H9 (cell line): Measurements from ENCODE around the gene RBBP7. TPM values are rescaled to one million over a fixed set of nuclear protein-coding genes. Genes with fewer than 3 reads are reported as not detected.
A peak's percentile ranks its signal among the peaks of the same experiment; 100 is the strongest.

Experiments used
- DNase-seq: peaks from one replicate; pipeline ENCODE4 v3.0.0-alpha.2; 2017
- H2AFZ ChIP-seq: one replicate; pipeline ENCODE4 v1.6.1; 2013; ENCODE audit warnings: mild to moderate bottlenecking, low read length, control low read depth, moderate library complexity
- H2AK5ac ChIP-seq: 2 replicates; pipeline ENCODE4 v1.6.1; 2013; ENCODE audit warnings: low read length, control low read depth, mixed read lengths; ENCODE audit not compliant: insufficient read length
- H2BK120ac ChIP-seq: one replicate; pipeline ENCODE4 v1.6.1; 2013; ENCODE audit warnings: low read depth, mild to moderate bottlenecking, low read length, control low read depth, inconsistent platforms; ENCODE audit not compliant: poor library complexity, severe bottlenecking
- H2BK12ac ChIP-seq: 2 replicates; pipeline ENCODE4 v1.6.1; 2013; ENCODE audit warnings: low read length, control low read depth, mixed read lengths, low read depth; ENCODE audit not compliant: insufficient read length
- H2BK15ac ChIP-seq: 2 replicates; pipeline ENCODE4 v1.6.1; 2013; ENCODE audit warnings: low read depth, low read length, control low read depth
- H2BK20ac ChIP-seq: one replicate; pipeline ENCODE4 v1.6.1; 2013; ENCODE audit warnings: low read depth, mild to moderate bottlenecking, low read length, control low read depth, inconsistent platforms; ENCODE audit not compliant: poor library complexity, severe bottlenecking
- H2BK5ac ChIP-seq: 2 replicates; pipeline ENCODE4 v1.6.1; 2013; ENCODE audit warnings: low read length, control low read depth, mixed read lengths; ENCODE audit not compliant: insufficient read length
- H3K14ac ChIP-seq: 2 replicates; pipeline ENCODE4 v1.6.1; 2013; ENCODE audit warnings: low read length, control low read depth; ENCODE audit not compliant: insufficient read depth
- H3K18ac ChIP-seq: 2 replicates; pipeline ENCODE4 v1.6.1; 2013; ENCODE audit warnings: low read depth, mild to moderate bottlenecking, mixed read lengths, low read length, control low read depth; ENCODE audit not compliant: insufficient read length
- H3K23ac ChIP-seq: 2 replicates; pipeline ENCODE4 v1.6.1; 2013; ENCODE audit warnings: low read length, control low read depth, mixed read lengths, low read depth; ENCODE audit not compliant: insufficient read length
- H3K23me2 ChIP-seq: 2 replicates; pipeline ENCODE4 v1.6.1; 2013; ENCODE audit warnings: low read depth, mild to moderate bottlenecking, mixed read lengths, low read length, control low read depth; ENCODE audit not compliant: insufficient read length, poor library complexity, severe bottlenecking
- H3K27ac ChIP-seq: 2 replicates; pipeline ENCODE4 v1.5.1; 2013; ENCODE audit warnings: low read length, control low read depth, mixed read lengths, low read depth; ENCODE audit not compliant: insufficient read length
- H3K27me3 ChIP-seq: 2 replicates; pipeline ENCODE4 v1.6.1; 2013; ENCODE audit warnings: low read length, control low read depth, inconsistent platforms; ENCODE audit not compliant: insufficient read depth
- H3K4ac ChIP-seq: 2 replicates; pipeline ENCODE4 v1.6.1; 2013; ENCODE audit warnings: low read depth, mild to moderate bottlenecking, control low read depth, inconsistent platforms, low read length, moderate library complexity
- H3K4me1 ChIP-seq: 2 replicates; pipeline ENCODE4 v1.6.1; 2013; ENCODE audit warnings: low read length, control low read depth, inconsistent platforms; ENCODE audit not compliant: insufficient read depth
- H3K4me2 ChIP-seq: 2 replicates; pipeline ENCODE4 v1.6.1; 2013; ENCODE audit warnings: low read length, control low read depth, mixed read lengths; ENCODE audit not compliant: insufficient read length, insufficient read depth
- H3K56ac ChIP-seq: 2 replicates; pipeline ENCODE4 v1.6.1; 2013; ENCODE audit warnings: low read depth, mild to moderate bottlenecking, mixed read lengths, low read length, control low read depth; ENCODE audit not compliant: insufficient read length
- H3K79me1 ChIP-seq: 2 replicates; pipeline ENCODE4 v1.6.1; 2013; ENCODE audit warnings: low read depth, mild to moderate bottlenecking, moderate library complexity, low read length, control low read depth, inconsistent platforms; ENCODE audit not compliant: insufficient read depth, poor library complexity, severe bottlenecking
- H3K79me2 ChIP-seq: 2 replicates; pipeline ENCODE4 v1.6.1; 2013; ENCODE audit warnings: low read length, control low read depth, inconsistent platforms; ENCODE audit not compliant: insufficient read depth
- H3K9ac ChIP-seq: 2 replicates; pipeline ENCODE4 v1.6.1; 2013; ENCODE audit warnings: low read length, control low read depth, mixed read lengths; ENCODE audit not compliant: insufficient read length; ENCODE audit errors: extremely low read depth
- H3K9me3 ChIP-seq: one replicate; pipeline ENCODE4 v1.6.1; 2013; ENCODE audit warnings: low read depth, low read length, inconsistent platforms; ENCODE audit not compliant: control insufficient read depth
- H3T11ph ChIP-seq: one replicate; pipeline ENCODE4 v1.6.1; 2013; ENCODE audit warnings: mild to moderate bottlenecking, low read length, control low read depth, inconsistent platforms
- H4K20me1 ChIP-seq: one replicate; pipeline ENCODE4 v1.6.1; 2013; ENCODE audit not compliant: control insufficient read depth, insufficient read length, insufficient read depth
- H4K5ac ChIP-seq: 2 replicates; pipeline ENCODE4 v1.6.1; 2013; ENCODE audit warnings: low read depth, mild to moderate bottlenecking, mixed read lengths, low read length, control low read depth; ENCODE audit not compliant: insufficient read length
- H4K8ac ChIP-seq: replicated peaks from 2 replicates; pipeline ENCODE4 v1.6.1; 2013; ENCODE audit warnings: low read length, control low read depth, mixed read lengths, low read depth; ENCODE audit not compliant: insufficient read length
- H4K91ac ChIP-seq: 2 replicates; pipeline ENCODE4 v1.6.1; 2013; ENCODE audit warnings: low read depth, mild to moderate bottlenecking, moderate library complexity, mixed read lengths, low read length, control low read depth; ENCODE audit not compliant: insufficient read length
- H3K27ac Mint-ChIP-seq, 3 experiments: 2 replicates in 2 of 3; 3 replicates in 1 of 3; pipeline ENCODE4 v1.8.0; 2020 to 2021; ENCODE audit warnings: mixed read lengths in 3 of 3, mild to moderate bottlenecking in 1 of 3, moderate library complexity in 1 of 3
- H3K27me3 Mint-ChIP-seq: 2 replicates; pipeline ENCODE4 v1.8.0; 2021; ENCODE audit warnings: low read depth, mild to moderate bottlenecking, moderate library complexity, mixed read lengths
- H3K36me3 Mint-ChIP-seq, 3 experiments: 2 replicates in 2 of 3; 3 replicates in 1 of 3; pipeline ENCODE4 v1.8.0; 2020 to 2021; ENCODE audit warnings: low read depth in 3 of 3, mixed read lengths in 3 of 3; ENCODE audit not compliant: insufficient read depth in 1 of 3
- H3K4me1 Mint-ChIP-seq, 2 experiments: 2 replicates each; pipeline ENCODE4 v1.8.0; 2020; ENCODE audit warnings: mixed read lengths in 2 of 2
- H3K4me3 Mint-ChIP-seq, 2 experiments: 2 replicates in 1 of 2; 3 replicates in 1 of 2; pipeline ENCODE4 v1.8.0; 2020 to 2021; ENCODE audit warnings: mild to moderate bottlenecking in 2 of 2, mixed read lengths in 2 of 2, moderate library complexity in 1 of 2
- H3K9me3 Mint-ChIP-seq, 2 experiments: 2 replicates in 1 of 2; 3 replicates in 1 of 2; pipeline ENCODE4 v1.8.0; 2020; ENCODE audit warnings: mild to moderate bottlenecking in 2 of 2, mixed read lengths in 2 of 2, moderate library complexity in 1 of 2
- WGBS: extraction: QIAGEN DNeasy Blood & Tissue Kit; methylation state at CpG from one replicate; pipeline ENCODE4 v1.1.7; 2013; ENCODE audit warnings: missing lambda C conversion rate, low lambda C conversion rate, mixed read lengths; ENCODE audit not compliant: insufficient read length; ENCODE audit errors: extremely low coverage; 5-methylcytosine and 5-hydroxymethylcytosine counted together
- long read RNA-seq: library from polyadenylated mRNA; unstranded; transcript quantifications from one replicate; pipeline ENCODE4 v2.0.0, GENCODE V29; 2020
- total RNA-seq: library from RNA; stranded (reverse); gene quantifications from 2 replicates; pipeline ENCODE4 v1.2.1, GENCODE V29; 2021
- TF ChIP-seq, protein P1 (sequence below): fragments of 200-600 bp; sonication (generic); conservative IDR thresholded peaks from 3 replicates; pipeline ENCODE4 v1.8.0; 2021; ENCODE audit warnings: antibody characterized with exemption, mild to moderate bottlenecking

Gene RBBP7
- 239 and 249 TPM in 2 replicates for total RNA-seq
- long read RNA-seq, transcript RBBP7-202 (12 exons, 2,036 nt): minor isoform, 33 of 1,851 reads
- long read RNA-seq, transcript RBBP7-203 (12 exons, 2,333 nt): major isoform, 1,629 of 1,851 reads
- long read RNA-seq, transcript RBBP7-204 (12 exons, 1,904 nt): minor isoform, 53 of 1,851 reads
- long read RNA-seq, partial matches to known transcripts: 36 of 1,851 reads
- long read RNA-seq, other reads (novel, unspliced or antisense): 100 of 1,851 reads

DNA sequence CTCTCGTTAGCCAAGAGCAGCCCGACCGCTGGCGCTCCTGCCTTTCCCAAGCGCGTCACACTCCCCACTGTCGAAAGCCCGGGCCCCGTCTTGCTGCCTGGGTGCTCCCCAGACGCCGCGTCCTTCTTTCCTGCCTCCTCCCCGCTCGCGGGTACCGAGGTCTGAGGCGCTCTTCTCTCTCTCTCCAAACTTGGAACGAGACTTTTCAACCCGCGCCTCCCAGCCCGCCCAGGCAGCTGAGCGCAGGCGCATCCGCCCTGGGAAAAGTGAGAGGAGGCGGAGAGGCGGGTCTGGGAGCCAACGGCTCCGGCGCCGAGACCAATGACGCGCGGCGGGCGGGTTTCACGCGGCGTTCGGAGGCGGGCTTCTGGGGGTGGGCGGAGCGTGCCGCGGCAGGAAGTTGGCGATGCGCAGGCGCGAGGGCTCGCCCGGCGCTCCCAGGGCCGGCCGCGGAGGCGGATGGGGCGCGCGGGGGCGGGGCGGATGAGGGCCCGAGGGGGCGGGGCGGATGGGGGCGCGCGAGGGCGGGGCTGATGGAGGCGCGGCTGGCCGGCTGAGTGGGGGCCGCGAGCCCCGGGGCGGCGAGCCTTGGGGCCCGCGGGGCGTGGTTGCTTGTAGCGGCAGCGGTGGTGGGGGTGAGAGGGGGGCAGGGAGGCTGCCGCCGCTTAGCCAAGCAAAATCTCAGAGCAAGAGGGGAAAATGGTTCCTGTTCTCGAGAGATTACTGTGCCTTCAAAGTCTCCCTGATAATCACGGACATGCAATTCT lies at the start of gene RBBP7:
TSS of gene RBBP7 (minus strand) at position 268 of the 767 bp plus-strand sequence. CDS start 309 bp downstream, outside the sequence.
- TF ChIP-seq, protein P1, sequence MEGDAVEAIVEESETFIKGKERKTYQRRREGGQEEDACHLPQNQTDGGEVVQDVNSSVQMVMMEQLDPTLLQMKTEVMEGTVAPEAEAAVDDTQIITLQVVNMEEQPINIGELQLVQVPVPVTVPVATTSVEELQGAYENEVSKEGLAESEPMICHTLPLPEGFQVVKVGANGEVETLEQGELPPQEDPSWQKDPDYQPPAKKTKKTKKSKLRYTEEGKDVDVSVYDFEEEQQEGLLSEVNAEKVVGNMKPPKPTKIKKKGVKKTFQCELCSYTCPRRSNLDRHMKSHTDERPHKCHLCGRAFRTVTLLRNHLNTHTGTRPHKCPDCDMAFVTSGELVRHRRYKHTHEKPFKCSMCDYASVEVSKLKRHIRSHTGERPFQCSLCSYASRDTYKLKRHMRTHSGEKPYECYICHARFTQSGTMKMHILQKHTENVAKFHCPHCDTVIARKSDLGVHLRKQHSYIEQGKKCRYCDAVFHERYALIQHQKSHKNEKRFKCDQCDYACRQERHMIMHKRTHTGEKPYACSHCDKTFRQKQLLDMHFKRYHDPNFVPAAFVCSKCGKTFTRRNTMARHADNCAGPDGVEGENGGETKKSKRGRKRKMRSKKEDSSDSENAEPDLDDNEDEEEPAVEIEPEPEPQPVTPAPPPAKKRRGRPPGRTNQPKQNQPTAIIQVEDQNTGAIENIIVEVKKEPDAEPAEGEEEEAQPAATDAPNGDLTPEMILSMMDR: no peak
- Histone ChIP-seq H4K91ac (no peak within 1 kb of the TSS), H3K27ac (peak within 1 kb of the TSS; percentile 90), H3K79me1 (peaks cover 4% of the 10 kb centered on the region), H4K8ac (peak within 1 kb of the TSS; percentile 53), H3K9ac (peak within 1 kb of the TSS; percentile 96), H2AK5ac (no peak within 1 kb of the TSS), H3K4me1 (peaks cover 2% of the 10 kb centered on the region; the same call in 1 of the 2 replicates), H3K79me2 (peaks cover 31% of the 10 kb centered on the region), H4K20me1 (no peaks in the 10 kb centered on the region), H2BK120ac (no peak within 1 kb of the TSS), H3K9me3 (no peaks in the 10 kb centered on the region), H3K4me2 (peak within 1 kb of the TSS; percentile 94), H2BK20ac (no peak within 1 kb of the TSS), H3K4ac (no peak within 1 kb of the TSS; the same call in 1 of the 2 replicates), H3K23me2 (peaks cover 14% of the 10 kb centered on the region), H4K5ac (peak within 1 kb of the TSS; percentile 34), H2BK5ac (peak within 1 kb of the TSS; percentile 4), H2BK15ac (no peak within 1 kb of the TSS; the same call in 1 of the 2 replicates), H3K56ac (peak within 1 kb of the TSS; percentile 78), H3K18ac (peak within 1 kb of the TSS; percentile 99), H2AFZ (peak within 1 kb of the TSS; percentile 74), H3T11ph (no peak within 1 kb of the TSS), H3K23ac (no peak within 1 kb of the TSS), H3K14ac (peak within 1 kb of the TSS; percentile 100), H3K27me3 (no peaks in the 10 kb centered on the region), H2BK12ac (peak within 1 kb of the TSS; percentile 98)
- DNase-seq: peak; percentile 96
- no peaks in the 10 kb centered on the region; a peak in 1 of 5 replicates for H3K9me3 Mint-ChIP-seq
- H3K27ac Mint-ChIP-seq: peak within 1 kb of the TSS; percentile 100
- peak within 1 kb of the TSS; percentile 96 to 98 for H3K4me3 Mint-ChIP-seq
- peaks cover 38 to 50% of the 10 kb centered on the region in 2 experiments for H3K4me1 Mint-ChIP-seq
- peaks cover 9% of the 10 kb centered on the region for H3K27me3 Mint-ChIP-seq
- WGBS: no CpG with 5 or more reads among the region's 84 CpGs
- H3K36me3 Mint-ChIP-seq: peaks cover 31 to 37% (median 33%) of the 10 kb centered on the region in 3 experiments
